Activated CD8-positive, alpha-beta memory T cell treated with anti-CD3 and anti-CD28 coated beads for 1 hour (primary cell): ENCODE data around the gene DPT.
"Not testable (repeated sequence)": the region's sequence is repeated elsewhere in the genome, so short reads cannot be mapped to it uniquely, and the experiment has no call there.

ENCODE experiments used
- DNase-seq, 2 donors: peaks; one replicate each; pipeline ENCODE4 v3.0.0-alpha.2; 2020; ENCODE audit warnings: low read depth in 1 of 2; ENCODE audit errors: extremely low read depth in 1 of 2

DPT gene

DNA sequence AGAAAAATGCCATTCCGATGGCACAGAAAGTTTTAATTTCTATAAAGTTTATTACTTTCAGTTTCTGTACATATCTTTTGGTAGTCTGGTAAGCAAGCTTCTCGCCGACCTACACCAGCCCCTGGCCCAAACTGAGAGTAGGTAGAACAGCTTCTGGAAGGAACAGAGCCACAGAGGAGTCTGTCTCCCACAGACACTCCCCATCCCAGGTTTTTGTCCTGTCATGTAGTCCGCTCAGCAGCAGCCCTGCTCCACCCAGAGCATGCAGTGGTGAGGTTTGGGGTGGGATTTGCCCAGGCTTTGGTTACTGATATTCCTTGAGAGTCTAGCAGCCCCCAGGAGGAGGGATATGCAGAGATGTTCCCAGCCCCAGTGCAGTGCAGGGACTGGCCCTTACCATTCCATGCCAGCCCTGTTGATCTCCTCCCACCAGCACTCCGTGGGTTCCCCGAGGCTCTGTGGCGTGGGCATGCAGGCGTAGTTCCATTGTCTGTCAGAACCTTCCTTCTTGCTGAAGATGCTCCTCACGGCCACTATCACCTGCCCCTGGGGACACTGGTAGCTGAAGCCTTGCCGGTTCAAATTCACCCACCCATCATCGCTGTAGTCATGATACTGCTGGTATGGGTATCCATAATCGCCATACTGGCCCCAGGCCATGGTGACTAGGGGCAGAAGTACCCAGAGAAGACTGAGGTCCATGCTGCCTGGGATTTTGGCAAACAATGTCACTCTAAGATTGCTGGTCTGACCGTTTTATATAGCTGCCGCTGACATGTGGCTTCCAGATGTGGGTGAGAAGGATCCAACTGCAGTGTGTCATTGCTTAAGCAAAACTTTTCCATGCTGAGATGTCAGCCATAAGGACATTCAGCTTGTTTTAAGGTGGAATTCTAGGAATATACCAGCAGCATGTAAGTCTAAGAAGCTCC lies at the start of gene DPT:
Gene DPT (minus strand): TSS at position 734 of the 932 bp plus-strand sequence. CDS start 32 bp downstream, at position 702.
- no peak for DNase-seq

DNA sequence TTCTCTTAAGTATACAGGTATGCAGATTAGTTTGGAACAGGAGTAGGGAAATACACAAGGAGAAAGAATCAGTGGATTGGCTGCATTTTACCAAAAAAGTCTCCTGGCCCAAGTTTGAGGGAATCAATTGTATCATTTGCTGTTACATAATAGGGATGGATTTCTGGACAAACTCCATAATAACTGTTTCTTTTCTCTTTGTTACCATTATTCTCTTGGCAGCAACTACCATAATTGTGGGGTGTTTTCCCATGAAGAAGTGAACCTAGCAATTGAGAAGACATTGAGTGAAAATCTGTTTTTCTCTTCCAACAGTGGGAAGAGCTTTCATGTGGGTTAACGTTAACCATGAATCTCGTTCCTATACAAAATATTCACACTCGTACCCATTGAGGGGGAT lies 46.4 kb upstream of the DPT start:
- no peak for DNase-seq

DNA sequence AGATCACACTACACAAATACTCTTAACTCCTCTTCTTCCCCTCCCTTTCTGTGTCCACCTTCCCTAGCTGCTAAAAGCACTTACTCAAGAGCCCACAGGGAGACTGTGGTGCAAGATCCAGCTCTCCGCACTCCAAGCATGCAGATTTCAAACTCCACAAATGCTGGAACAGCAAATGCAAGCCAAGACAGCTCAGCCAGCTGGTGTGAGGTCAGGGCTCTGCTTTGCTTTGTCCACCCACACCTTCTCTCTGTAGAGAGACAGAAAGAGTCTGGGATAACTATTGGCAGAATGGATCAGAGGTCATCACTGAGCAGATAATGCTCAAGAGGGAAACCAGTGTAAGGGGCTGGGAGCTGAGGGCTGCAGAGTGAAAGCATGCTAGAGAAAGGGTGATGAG lies 45.2 kb upstream of the DPT start:
- DNase-seq: no peak

DNA sequence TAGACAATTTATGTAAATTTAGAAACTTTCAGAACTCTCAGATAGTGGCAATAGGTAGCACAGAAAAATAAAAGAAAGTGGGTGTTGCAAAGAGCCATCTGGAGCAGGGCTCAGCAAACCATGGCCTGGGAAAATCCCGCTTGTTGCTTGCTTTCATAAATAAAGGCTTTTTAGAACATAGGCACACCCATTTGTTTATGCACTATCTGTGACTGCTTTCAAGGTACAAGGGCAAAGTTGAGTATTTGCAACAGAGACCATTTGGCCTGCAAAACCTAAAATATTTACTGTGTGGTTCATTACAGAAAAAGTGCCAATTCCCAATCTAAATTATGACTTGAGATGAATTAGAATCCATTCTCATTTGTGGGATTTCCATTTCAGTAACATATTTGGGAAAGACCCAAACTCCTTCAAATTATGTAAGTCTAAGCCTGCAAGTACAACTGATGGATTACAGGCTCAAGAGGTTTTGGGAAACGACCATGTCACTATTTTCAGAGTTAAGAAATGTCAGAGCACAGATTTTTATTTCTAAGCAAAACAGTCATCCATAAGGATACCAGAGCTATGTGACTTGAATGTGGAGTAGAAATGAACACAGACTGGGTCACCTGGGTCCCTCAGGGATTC lies 43.5 kb upstream of the DPT start:
- DNase-seq: no peak

- DNase-seq: no peak
Observed at GRCh38 chr1:168771104-168771630, 42.2 kb upstream of the DPT start.

DNA sequence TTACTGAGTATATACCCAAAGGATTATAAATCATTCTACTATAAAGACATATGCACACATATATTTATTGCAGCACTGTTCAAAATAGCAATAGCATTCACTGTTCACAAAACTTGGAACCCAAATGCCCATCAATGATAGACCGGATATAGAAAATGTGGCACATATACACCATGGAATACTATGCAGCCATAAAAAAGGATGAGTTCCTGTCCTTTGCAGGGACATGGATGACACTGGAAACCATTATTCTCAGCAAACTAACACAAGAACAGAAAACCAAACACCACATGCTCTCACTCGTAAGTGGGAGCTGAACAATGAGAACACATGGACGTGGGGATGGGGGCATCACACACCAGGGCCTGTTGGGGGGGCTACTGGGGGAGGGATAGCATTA lies 40.9 kb upstream of the DPT start:
- not testable (repeated sequence) for DNase-seq

- DNase-seq: no peak
Observed at GRCh38 chr1:168767894-168768584, 39.0 kb upstream of the DPT start.

DNA sequence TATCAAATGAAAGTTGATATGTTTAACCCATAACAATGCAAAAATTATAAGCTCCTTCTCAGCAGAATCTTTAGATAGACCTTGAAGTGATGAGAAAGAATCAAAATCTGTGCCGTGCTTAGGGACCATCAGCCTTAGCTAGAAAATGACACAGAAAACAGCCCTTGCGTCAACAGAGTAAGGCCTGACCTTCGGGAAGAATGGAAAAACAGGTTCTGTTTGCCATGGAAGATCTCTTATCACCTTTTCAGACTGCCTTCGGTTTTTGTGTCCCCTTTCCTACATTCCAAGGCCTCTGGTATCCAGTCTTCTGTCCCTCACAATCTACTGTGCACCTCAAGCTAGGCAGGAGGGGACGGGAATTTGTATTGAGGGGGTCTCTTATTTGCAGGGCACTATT lies 37.6 kb upstream of the DPT start:
- DNase-seq: no peak

DNA sequence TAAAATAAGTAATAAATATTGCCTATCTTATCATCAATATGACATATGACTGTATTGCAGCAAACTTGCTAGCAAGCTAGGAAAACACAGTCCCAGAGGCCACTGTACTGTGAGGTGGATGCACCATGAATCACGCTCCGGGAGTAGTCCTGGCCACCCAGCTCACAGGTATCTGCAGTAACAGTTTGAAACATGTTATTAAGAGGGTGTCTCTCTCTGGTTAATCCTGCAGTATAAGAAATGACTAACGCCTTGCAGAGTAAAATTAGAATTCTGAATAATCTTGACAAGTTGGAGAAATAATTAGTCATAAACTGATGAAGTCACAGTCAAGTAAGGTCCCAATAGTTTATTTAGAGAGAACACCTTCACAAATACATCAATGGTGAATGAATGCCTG lies 34.0 kb upstream of the DPT start:
- DNase-seq: no peak

DNA sequence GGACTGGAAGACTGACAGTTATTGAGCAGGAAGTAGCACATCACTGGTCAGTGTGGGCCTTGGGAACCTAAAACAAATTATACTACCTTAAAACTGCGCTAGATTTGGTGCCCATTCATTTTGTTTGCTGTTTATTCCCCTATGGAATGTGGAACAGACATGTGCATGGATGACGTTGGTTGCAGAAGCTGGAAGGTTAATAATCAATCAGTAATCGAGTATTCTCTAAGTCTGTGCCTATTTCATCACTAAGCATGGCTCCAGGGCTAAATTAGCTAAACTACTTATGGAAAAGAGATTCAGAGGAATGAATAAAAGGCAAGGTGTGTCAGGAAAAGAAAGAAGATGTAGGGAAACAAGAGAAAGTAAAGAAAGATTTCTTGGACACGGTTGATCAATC lies 33.5 kb upstream of the DPT start:
- DNase-seq: no peak

DNA sequence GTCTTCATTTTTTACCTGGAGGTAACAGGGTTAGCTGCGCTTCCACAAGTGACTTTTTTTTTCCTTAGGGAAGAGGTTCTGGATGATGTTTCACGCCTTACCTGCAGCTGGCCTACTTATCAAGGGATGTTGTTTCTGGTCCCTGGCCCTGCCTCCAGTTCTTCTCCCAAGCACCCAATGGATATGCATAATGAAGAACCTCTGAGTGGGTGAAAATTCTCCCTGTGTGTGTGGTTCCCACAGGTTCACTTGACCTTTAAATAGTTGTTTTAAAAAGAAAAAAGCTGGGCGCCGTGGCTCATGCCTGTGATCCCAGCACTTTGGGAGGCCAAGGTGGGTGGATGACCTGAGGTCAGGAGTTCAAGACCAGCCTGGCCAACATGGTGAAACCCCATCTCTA lies 31.8 kb upstream of the DPT start:
- no peak for DNase-seq

DNA sequence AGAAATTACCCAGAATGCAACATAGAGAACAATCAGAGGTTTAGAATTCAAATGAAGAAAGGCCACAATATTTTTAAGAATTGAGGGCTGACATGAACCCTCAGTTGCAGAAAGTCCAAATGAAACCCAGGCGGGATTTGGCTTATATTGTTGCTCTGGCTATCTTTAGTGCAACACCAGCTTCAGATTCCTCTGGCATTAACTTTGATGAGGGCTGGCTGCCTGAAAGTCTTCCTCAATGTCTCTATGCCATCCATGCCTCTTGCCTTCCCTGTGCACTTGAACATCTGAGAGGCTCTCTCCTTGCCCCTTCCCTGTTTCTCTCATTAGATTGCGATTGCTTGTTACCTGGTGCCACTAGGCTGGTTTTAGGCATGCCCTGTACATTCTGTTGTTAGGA lies 31.2 kb upstream of the DPT start:
- DNase-seq: no peak

DNA sequence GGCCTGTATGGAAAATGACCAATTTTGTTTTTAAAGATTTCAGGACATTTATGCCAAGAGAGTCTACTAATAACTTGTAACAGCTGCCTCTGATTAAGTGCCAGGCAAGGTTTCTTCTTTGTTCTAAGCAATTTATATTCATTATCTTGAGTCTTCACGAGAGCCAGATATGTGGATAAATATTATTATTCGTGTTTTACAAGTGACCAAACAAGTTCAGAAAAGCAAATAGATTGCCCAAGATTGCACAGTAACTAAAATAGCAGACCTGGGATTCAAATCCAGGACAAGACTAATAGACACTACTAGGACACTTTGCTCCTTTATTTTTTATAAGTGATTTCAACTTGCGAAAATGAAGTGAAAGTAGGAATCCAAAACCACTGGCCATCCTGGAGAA lies 30.1 kb upstream of the DPT start:
- no peak for DNase-seq

GRCh38 chr1:168758503-168758902 lies 29.5 kb upstream of the DPT start:
- no peak for DNase-seq

GRCh38 chr1:168755800-168756418 lies 26.9 kb upstream of the DPT start:
- no peak for DNase-seq

DNA sequence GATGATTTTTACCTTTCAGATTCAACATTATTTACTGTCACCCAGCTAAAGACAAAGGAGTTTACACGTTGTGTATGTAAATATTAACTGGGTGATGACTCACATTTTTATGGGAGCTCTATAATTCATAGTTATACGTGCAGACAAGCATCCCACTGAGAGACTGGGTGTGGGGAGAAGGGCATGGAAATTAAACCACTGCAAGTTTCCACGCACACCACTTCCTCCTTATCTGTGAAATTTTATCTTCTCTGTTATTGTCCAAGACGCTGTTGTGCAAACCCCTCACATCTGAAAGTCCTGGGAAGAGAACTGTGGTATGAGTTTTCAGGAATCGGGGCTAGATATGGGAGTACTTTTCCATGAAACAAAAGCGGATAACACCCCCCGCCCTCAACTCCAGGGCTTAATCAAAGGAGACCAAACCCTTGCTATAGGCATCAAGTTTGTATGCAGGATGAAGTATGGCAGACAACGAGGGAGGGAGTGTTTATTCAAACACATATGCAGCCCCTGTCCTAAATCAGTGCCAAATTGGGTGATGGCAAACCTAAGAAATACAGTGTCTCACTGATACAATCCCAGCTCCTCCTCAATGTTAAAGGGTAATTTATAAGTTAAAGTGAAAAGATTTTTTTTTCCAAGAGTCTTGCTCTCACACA lies 23.3 kb upstream of the DPT start:
- DNase-seq: no peak

GRCh38 chr1:168751195-168751650 lies 22.2 kb upstream of the DPT start:
- DNase-seq: no peak

DNA sequence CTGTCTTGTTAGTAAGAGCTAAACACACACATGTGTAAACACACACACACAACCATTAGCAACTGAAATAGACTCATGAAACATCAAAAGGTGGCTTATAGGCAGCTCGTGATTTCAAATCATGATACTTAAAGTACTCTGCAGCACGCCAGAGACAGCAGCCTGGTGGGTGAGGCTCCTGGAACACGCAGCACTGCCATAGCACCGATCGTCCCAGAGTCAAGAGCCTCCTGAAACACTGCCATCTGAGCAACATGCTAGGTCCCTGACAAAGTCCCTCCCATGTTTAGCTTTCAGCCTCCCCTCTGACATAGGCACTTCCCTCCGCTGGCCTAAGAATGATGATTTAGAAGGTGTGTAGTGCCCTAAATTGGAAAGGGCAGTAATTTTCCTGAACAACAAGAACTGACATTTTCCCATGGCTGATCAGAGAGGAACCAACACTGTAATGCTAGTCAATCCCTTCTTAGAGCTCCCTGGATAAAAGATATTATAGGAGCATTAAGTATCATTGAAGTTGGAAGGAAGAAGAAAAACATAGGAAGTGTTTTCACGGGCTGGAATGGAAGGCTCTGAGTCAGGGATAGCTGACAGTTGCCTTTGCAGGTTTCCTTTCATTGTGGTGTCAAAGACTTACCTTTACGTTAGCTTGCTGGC lies 14.1 kb upstream of the DPT start:
- no peak for DNase-seq

DNA sequence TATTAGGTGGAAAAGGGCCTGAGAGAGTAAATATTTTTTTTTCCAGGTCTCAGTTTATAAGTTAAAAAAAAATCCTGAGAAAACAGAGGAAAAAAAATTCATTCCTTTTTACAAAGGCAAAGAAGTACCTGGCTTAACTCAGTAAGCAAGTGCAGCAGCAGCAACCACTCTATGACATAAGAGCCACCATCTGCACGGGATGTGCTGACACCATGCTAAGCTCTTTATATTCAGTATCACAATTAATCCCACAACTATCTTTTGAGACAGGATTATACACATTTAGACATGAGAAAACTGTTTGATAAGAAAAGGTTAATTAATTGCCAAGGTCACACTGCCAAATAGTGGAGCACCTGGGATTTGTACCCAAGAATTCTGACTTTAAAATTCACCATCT lies 13.4 kb upstream of the DPT start:
- DNase-seq: no peak

GRCh38 chr1:168739908-168740307 lies 10.9 kb upstream of the DPT start:
- DNase-seq: no peak
